Keratinocyte (primary cell): Measurements from ENCODE around the gene WNK2. TPM values are rescaled to one million over a fixed set of nuclear protein-coding genes. Genes with fewer than 3 reads are reported as not detected.

Experiments used
- DNase-seq: peaks from one replicate; pipeline ENCODE4 v3.0.0-alpha.2; 2011; ENCODE audit warnings: low read depth, missing footprints, low spot score
- FAIRE-seq: peaks from 2 replicates; lab custom pipeline; 2011; peaks lifted over from hg19 to GRCh38; lab: Jason Lieb, UNC
- H2AFZ ChIP-seq: 2 replicates; pipeline ENCODE4 v1.6.0; 2012; ENCODE audit warnings: low read length, control low read depth, inconsistent platforms; ENCODE audit not compliant: control insufficient read depth
- H3K27ac ChIP-seq: 2 replicates; pipeline ENCODE4 v1.5.1; 2011; ENCODE audit warnings: low read length; ENCODE audit not compliant: control insufficient read depth, insufficient read depth
- H3K27me3 ChIP-seq: 3 replicates; pipeline ENCODE4 v1.6.0; 2011; ENCODE audit warnings: low read length; ENCODE audit not compliant: control insufficient read depth, insufficient read depth; ENCODE audit errors: extremely low read depth
- H3K36me3 ChIP-seq, 2 experiments: 2 replicates in 1 of 2; 3 replicates in 1 of 2; pipeline ENCODE4 v1.5.1; 2011; ENCODE audit warnings: low read length in 2 of 2, mild to moderate bottlenecking in 1 of 2; ENCODE audit not compliant: control insufficient read depth in 2 of 2, insufficient read depth in 2 of 2; ENCODE audit errors: extremely low read depth in 1 of 2
- H3K4me1 ChIP-seq: 3 replicates; pipeline ENCODE4 v1.5.1; 2011; ENCODE audit warnings: low read length; ENCODE audit not compliant: control insufficient read depth, insufficient read depth; ENCODE audit errors: extremely low read depth
- H3K4me2 ChIP-seq: 3 replicates; pipeline ENCODE4 v1.6.0; 2011; ENCODE audit warnings: low read depth, low read length; ENCODE audit not compliant: control insufficient read depth, insufficient read depth; ENCODE audit errors: extremely low read depth
- H3K4me3 ChIP-seq, 3 experiments: fragments of 200-600 bp in 1 of 3; sonication (generic) in 1 of 3; 2 replicates in 2 of 3; 3 replicates in 1 of 3; pipeline ENCODE4 v1.5.1; 2011 to 2016; ENCODE audit warnings: low read length in 3 of 3, mild to moderate bottlenecking in 3 of 3, control low read depth in 2 of 3, inconsistent platforms in 1 of 3, low read depth in 1 of 3, mixed read lengths in 1 of 3, mixed run types in 1 of 3, moderate library complexity in 1 of 3; ENCODE audit not compliant: control insufficient read depth in 2 of 3, insufficient read depth in 2 of 3; ENCODE audit errors: extremely low read depth in 1 of 3
- H3K79me2 ChIP-seq: 2 replicates; pipeline ENCODE4 v1.6.0; 2012; ENCODE audit warnings: low read length; ENCODE audit not compliant: control insufficient read depth, insufficient read depth
- H3K9ac ChIP-seq: 3 replicates; pipeline ENCODE4 v1.6.0; 2011; ENCODE audit warnings: low read length; ENCODE audit not compliant: control insufficient read depth, insufficient read depth; ENCODE audit errors: extremely low read depth
- H3K9me1 ChIP-seq: 3 replicates; pipeline ENCODE4 v1.6.0; 2011; ENCODE audit warnings: low read length; ENCODE audit not compliant: control insufficient read depth, insufficient read depth; ENCODE audit errors: extremely low read depth
- H3K9me3 ChIP-seq: 2 replicates; pipeline ENCODE4 v1.5.1; 2012; ENCODE audit warnings: low read depth, low read length; ENCODE audit not compliant: control insufficient read depth
- H4K20me1 ChIP-seq: 3 replicates; pipeline ENCODE4 v1.6.0; 2011; ENCODE audit warnings: low read length; ENCODE audit not compliant: control insufficient read depth, insufficient read depth; ENCODE audit errors: extremely low read depth
- CTCF ChIP-seq, 3 experiments: IDR thresholded peaks in 1 of 3; conservative IDR thresholded peaks in 1 of 3; optimal IDR thresholded peaks in 1 of 3; 2 replicates in 2 of 3; 3 replicates in 1 of 3; pipeline versions ENCODE3 to v1.5.1; 2011; ENCODE audit warnings: low read length in 3 of 3, mild to moderate bottlenecking in 3 of 3, moderate library complexity in 2 of 3, control low read depth in 1 of 3, inconsistent platforms in 1 of 3; ENCODE audit not compliant: insufficient read depth in 2 of 3; ENCODE audit errors: extremely low read depth in 1 of 3
- EZH2 ChIP-seq: IDR thresholded peaks from one replicate; pipeline ENCODE4 v1.6.1; 2012; ENCODE audit warnings: inconsistent platforms, mild to moderate bottlenecking, low read length, moderate library complexity
- dilution Hi-C: fragments of 300-500 bp; cut with MboI; formaldehyde crosslinking; loops from one replicate; pipeline ENCODE4 v1.7.0; 2020; ENCODE audit warnings: low sequenced_read_pairs; ENCODE audit not compliant: extremely low pct_ligation_motif_present
- polyA plus RNA-seq, 5 experiments: library from polyadenylated mRNA; depleted of rRNA in 3 of 5; stranded (reverse) in 3 of 5; stranded (forward) in 1 of 5; unstranded in 1 of 5; fragments of >200 nt; gene quantifications; 1 replicate in 1 of 5; 2 replicates in 3 of 5; 3 replicates in 1 of 5; pipeline versions ENCODE4 v1.2.1 to v1.2.3, GENCODE V29; 2011 to 2012; ENCODE audit warnings: missing spikeins in 2 of 5, low read depth in 1 of 5, low replicate concordance in 1 of 5

The WNK2 gene
- polyA plus RNA-seq, 1 donor (not counting 4 experiments of a cell fraction or from before 2014, with no cell fraction given), result not detected

GRCh38 chr9:93186215-93186945, 2.4 kb downstream of the WNK2 start:
- Histone ChIP-seq H3K27me3 (peaks cover 64% of the 10 kb centered on the region), H3K79me2 (no peaks in the 10 kb centered on the region), H3K4me3 (no peak overlapping the region), H2AFZ (no peak overlapping the region), H3K27ac (no peak overlapping the region), H3K36me3 (no peaks in the 10 kb centered on the region), H3K9ac (no peak overlapping the region), H3K9me1 (no peaks in the 10 kb centered on the region), H4K20me1 (no peaks in the 10 kb centered on the region), H3K4me1 (no peaks in the 10 kb centered on the region), H3K4me2 (no peak overlapping the region), H3K9me3 (no peaks in the 10 kb centered on the region)
- FAIRE-seq (no peak), DNase-seq (no peak)
- dilution Hi-C loops, result no loop called here
- no peak for TF ChIP-seq CTCF (optimal IDR thresholded peaks at IDR 0.05 in 1 of 3, IDR thresholded peaks at IDR 0.05 in 1 of 3, conservative IDR thresholded peaks at IDR 0.05 in 1 of 3; ENCODE audit: extremely low read depth in 1 of 3, insufficient read depth in 2 of 3, low read length in 3 of 3)
- TF ChIP-seq EZH2, result no peak

DNA sequence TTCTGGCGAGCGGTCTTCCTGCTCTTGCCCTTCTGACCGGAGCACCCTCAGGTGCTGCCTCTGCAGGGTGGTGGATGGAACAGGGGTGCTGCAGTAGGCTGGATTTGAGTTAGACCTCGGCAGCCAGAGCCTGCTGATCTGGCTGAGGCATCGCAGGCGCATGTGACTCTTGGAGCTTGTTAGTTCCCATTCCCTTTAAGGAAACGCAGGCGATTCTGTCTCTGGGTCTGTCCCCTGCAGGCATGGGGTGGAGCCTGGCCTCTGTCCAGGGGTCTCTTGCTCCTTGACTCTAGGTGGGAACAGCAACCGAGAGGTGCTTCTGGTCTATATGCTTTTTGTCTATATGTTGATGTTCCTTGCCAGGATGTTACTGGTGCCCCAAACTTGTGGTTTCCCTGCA, 3.1 kb downstream of the WNK2 start:
- H3K9me1 ChIP-seq, result no peaks in the 10 kb centered on the region
- no peak overlapping the region for H3K4me3 ChIP-seq
- H3K4me2 ChIP-seq, result no peak overlapping the region
- FAIRE-seq, result no peak
- dilution Hi-C loops, result no loop called here
- H4K20me1 ChIP-seq, result no peaks in the 10 kb centered on the region
- no peaks in the 10 kb centered on the region for H3K36me3 ChIP-seq
- H2AFZ ChIP-seq, result no peak overlapping the region
- no peak overlapping the region for H3K9ac ChIP-seq
- no peaks in the 10 kb centered on the region for H3K9me3 ChIP-seq
- no peak for DNase-seq
- H3K4me1 ChIP-seq, result no peaks in the 10 kb centered on the region
- H3K27me3 ChIP-seq, result peaks cover 62% of the 10 kb centered on the region
- no peak overlapping the region for H3K27ac ChIP-seq
- H3K79me2 ChIP-seq, result no peaks in the 10 kb centered on the region
- TF ChIP-seq CTCF (optimal IDR thresholded peaks at IDR 0.05 in 1 of 3, IDR thresholded peaks at IDR 0.05 in 1 of 3, conservative IDR thresholded peaks at IDR 0.05 in 1 of 3; ENCODE audit: extremely low read depth in 1 of 3, insufficient read depth in 2 of 3, low read length in 3 of 3) (no peak), EZH2 (no peak)
